Measurements from ENCODE around the gene METAP2. TPM values are rescaled to one million over a fixed set of nuclear protein-coding genes. Genes with fewer than 3 reads are reported as not detected.

METAP2 gene
- total and polyA plus RNA-seq, 2 of the 8 experiments (the other 6 are each of a cell fraction or from before 2014, with no cell fraction given), result 41.3 to 114 TPM

GRCh38 chr12:95517246-95517645 is 43.3 kb downstream of the METAP2 start:
- Histone ChIP-seq H3K9me3 (ENCODE audit: insufficient read depth in 2 of 2, low read depth in 1 of 2, low read length in 1 of 2) (no peaks in the 10 kb centered on the region), H4K91ac (replicated peaks; ENCODE audit: insufficient read length, low read length) (no peak overlapping the region), H2BK20ac (ENCODE audit: low read length) (no peak overlapping the region)

More at GRCh38 chr12:95517246-95517645, 43.3 kb downstream of the METAP2 start:
- POLR2A ChIA-PET (ENCODE audit: partially characterized antibody), result interaction anchor here (2.2 kb wide), 1 partner anchor 43 kb away, joined by 9 read pairs; the partner anchor contains the start of gene METAP2
- peaks cover 0 to 2% of the 10 kb centered on the region in 2 experiments for H4K20me1 ChIP-seq (replicated peaks in 1 of 2; ENCODE audit: control insufficient read depth in 1 of 2, insufficient read depth in 2 of 2, low read length in 2 of 2)
- no peak overlapping the region for H4K8ac ChIP-seq (ENCODE audit: extremely low read depth, insufficient read depth, low read length)
- no peak overlapping the region for H4K5ac ChIP-seq (ENCODE audit: insufficient read length, low read depth, low read length)
- H3K4me2 ChIP-seq (ENCODE audit: insufficient read depth in 1 of 2, low read depth in 2 of 2, low read length in 2 of 2), result no peak overlapping the region
- H2BK12ac ChIP-seq (ENCODE audit: low read depth, low read length), result no peak overlapping the region
- no peak overlapping the region for H3K56ac ChIP-seq (replicated peaks; ENCODE audit: insufficient read length, low read depth, low read length)
- H3K18ac ChIP-seq (ENCODE audit: extremely low read depth, low read length), result no peak overlapping the region
- peaks cover 0 to 9% of the 10 kb centered on the region in 2 experiments; a peak in 1 of 4 replicates for H3K79me2 ChIP-seq (ENCODE audit: control insufficient read depth in 1 of 2, insufficient read depth in 2 of 2, low read length in 2 of 2)
- no peak overlapping the region for H2AFZ ChIP-seq (ENCODE audit: low read length)
- no peak overlapping the region for H2BK15ac ChIP-seq (ENCODE audit: low read length)
- FAIRE-seq (no peak), DNase-seq (ENCODE audit: low read depth in 1 of 2, low spot score in 2 of 2) (no peak)
- no peaks in the 10 kb centered on the region for H3K27me3 ChIP-seq (replicated peaks in 1 of 4; ENCODE audit: control insufficient read depth in 3 of 4, extremely low read depth in 1 of 4, insufficient read depth in 3 of 4, low read length in 3 of 4)
- TF ChIP-seq RBBP5 (IDR thresholded peaks at IDR 0.05; ENCODE audit: borderline replicate concordance, low read depth, low read length), result no peak
- TF ChIP-seq RXRA (IDR thresholded peaks at IDR 0.05; ENCODE audit: insufficient read depth, low read depth, low read length), result no peak
- no peak for TF ChIP-seq SP1 (IDR thresholded peaks at IDR 0.05; ENCODE audit: low read depth, low read length)
- TF ChIP-seq CEBPB (IDR thresholded peaks at IDR 0.05; ENCODE audit: low read depth, low read length), result no peak
- no peak for TF ChIP-seq SP4 (IDR thresholded peaks at IDR 0.05; ENCODE audit: low read length)
- no peak for TF ChIP-seq CREB1 (IDR thresholded peaks at IDR 0.05)
- no peak for TF ChIP-seq RFX5 (IDR thresholded peaks at IDR 0.05; ENCODE audit: borderline replicate concordance, low read depth, low read length)
- TF ChIP-seq POU5F1 (IDR thresholded peaks at IDR 0.05; ENCODE audit: low read depth, low read length), result no peak
- TF ChIP-seq JUND (IDR thresholded peaks at IDR 0.05; ENCODE audit: low read length), result no peak
- no peak for TF ChIP-seq KDM5A (IDR thresholded peaks at IDR 0.05; ENCODE audit: low read length)
- no peak for TF ChIP-seq CHD1 (IDR thresholded peaks at IDR 0.05; ENCODE audit: low read depth, low read length)
- CTCF ChIA-PET (ENCODE audit: partially characterized antibody), result interaction anchor here (0.6 to 2.1 kb wide), 2 partner anchors 17 to 1871 kb away, joined by 4 to 7 read pairs; no protein-coding TSS in a partner anchor
- H2AK5ac ChIP-seq (ENCODE audit: low read depth, low read length), result no peak overlapping the region
- no peak overlapping the region for H3K27ac ChIP-seq (ENCODE audit: low read depth, low read length)
- H3K23ac ChIP-seq (ENCODE audit: insufficient read length), result no peak overlapping the region
- no peak overlapping the region for H3K4me3 ChIP-seq (ENCODE audit: extremely low read depth in 1 of 4, insufficient read depth in 2 of 4, low read depth in 3 of 4, low read length in 4 of 4)
- no peak overlapping the region for H3K9ac ChIP-seq (replicated peaks in 1 of 4; ENCODE audit: extremely low read depth in 1 of 4, low read depth in 3 of 4, low read length in 3 of 4)
- no peaks in the 10 kb centered on the region for H3K4me1 ChIP-seq (replicated peaks in 1 of 4; ENCODE audit: control insufficient read depth in 3 of 4, insufficient read depth in 4 of 4, low read length in 3 of 4)
- H3K23me2 ChIP-seq (ENCODE audit: low read depth, low read length), result no peaks in the 10 kb centered on the region
- no peak overlapping the region for H2BK120ac ChIP-seq (replicated peaks; ENCODE audit: low read depth, low read length)
- H3K36me3 ChIP-seq (ENCODE audit: control insufficient read depth in 2 of 4, insufficient read depth in 4 of 4, low read length in 3 of 4), result peaks cover 22 to 76% (median 55%) of the 10 kb centered on the region in 4 experiments
- H3K79me1 ChIP-seq (ENCODE audit: low read depth, low read length), result no peaks in the 10 kb centered on the region
- no peak overlapping the region for H3K14ac ChIP-seq (ENCODE audit: insufficient read length)
- no peak overlapping the region for H2BK5ac ChIP-seq (ENCODE audit: low read depth, low read length)
- H3K4ac ChIP-seq (replicated peaks; ENCODE audit: insufficient read length, low read depth, low read length), result no peak overlapping the region

All from H1 (cell line).